GM12878 (cell line): ENCODE measurements around the gene FAF1.

Experiments
- RAD21 ChIP-seq: IDR thresholded peaks from 2 replicates; pipeline ENCODE4 v1.6.1; 2011; ENCODE audit warnings: mild to moderate bottlenecking, low read depth, low read length, moderate library complexity; ENCODE audit not compliant: insufficient read depth
- SP1 ChIP-seq: IDR thresholded peaks from one replicate; pipeline ENCODE4 v1.6.1; 2011; ENCODE audit warnings: low read depth, low read length
- TF ChIP-seq, protein P1 (sequence below), 3 experiments: IDR thresholded peaks in 2 of 3; conservative IDR thresholded peaks in 1 of 3; 2 replicates each; pipeline ENCODE4 v1.5.1; 2011; ENCODE audit warnings: low read depth in 3 of 3, low read length in 3 of 3, mild to moderate bottlenecking in 3 of 3, control low read depth in 2 of 3, moderate library complexity in 2 of 3, inconsistent platforms in 1 of 3, mixed read lengths in 1 of 3; ENCODE audit not compliant: control insufficient read depth in 2 of 3, insufficient read depth in 1 of 3; ENCODE audit errors: extremely low read depth in 1 of 3

GRCh38 chr1:50417507-50417906, 542.6 kb downstream of the FAF1 start:
- TF ChIP-seq RAD21 (no peak), SP1 (no peak)
- TF ChIP-seq, protein P1, sequence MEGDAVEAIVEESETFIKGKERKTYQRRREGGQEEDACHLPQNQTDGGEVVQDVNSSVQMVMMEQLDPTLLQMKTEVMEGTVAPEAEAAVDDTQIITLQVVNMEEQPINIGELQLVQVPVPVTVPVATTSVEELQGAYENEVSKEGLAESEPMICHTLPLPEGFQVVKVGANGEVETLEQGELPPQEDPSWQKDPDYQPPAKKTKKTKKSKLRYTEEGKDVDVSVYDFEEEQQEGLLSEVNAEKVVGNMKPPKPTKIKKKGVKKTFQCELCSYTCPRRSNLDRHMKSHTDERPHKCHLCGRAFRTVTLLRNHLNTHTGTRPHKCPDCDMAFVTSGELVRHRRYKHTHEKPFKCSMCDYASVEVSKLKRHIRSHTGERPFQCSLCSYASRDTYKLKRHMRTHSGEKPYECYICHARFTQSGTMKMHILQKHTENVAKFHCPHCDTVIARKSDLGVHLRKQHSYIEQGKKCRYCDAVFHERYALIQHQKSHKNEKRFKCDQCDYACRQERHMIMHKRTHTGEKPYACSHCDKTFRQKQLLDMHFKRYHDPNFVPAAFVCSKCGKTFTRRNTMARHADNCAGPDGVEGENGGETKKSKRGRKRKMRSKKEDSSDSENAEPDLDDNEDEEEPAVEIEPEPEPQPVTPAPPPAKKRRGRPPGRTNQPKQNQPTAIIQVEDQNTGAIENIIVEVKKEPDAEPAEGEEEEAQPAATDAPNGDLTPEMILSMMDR (IDR thresholded peaks at IDR 0.05 in 2 of 3, conservative IDR thresholded peaks at IDR 0.05 in 1 of 3; ENCODE audit: control insufficient read depth in 2 of 3, extremely low read depth in 1 of 3, insufficient read depth in 1 of 3, low read depth in 3 of 3, low read length in 3 of 3), result no peak
